Islet of Langerhans (tissue), 1 donor: ENCODE results near the gene TOLLIP.
"Not testable (repeated sequence)": the region's sequence is repeated elsewhere in the genome, so short reads cannot be mapped to it uniquely, and the experiment has no call there.

ENCODE experiments used
- FAIRE-seq: peaks from one replicate; lab custom pipeline; 2011; peaks lifted over from hg19 to GRCh38; lab: Jason Lieb, UNC

TOLLIP gene

GRCh38 chr11:1281974-1282365 lies 27.5 kb downstream of the TOLLIP start:
- FAIRE-seq = no peak

GRCh38 chr11:1281326-1281973 lies 28.0 kb downstream of the TOLLIP start:
- no peak for FAIRE-seq

DNA sequence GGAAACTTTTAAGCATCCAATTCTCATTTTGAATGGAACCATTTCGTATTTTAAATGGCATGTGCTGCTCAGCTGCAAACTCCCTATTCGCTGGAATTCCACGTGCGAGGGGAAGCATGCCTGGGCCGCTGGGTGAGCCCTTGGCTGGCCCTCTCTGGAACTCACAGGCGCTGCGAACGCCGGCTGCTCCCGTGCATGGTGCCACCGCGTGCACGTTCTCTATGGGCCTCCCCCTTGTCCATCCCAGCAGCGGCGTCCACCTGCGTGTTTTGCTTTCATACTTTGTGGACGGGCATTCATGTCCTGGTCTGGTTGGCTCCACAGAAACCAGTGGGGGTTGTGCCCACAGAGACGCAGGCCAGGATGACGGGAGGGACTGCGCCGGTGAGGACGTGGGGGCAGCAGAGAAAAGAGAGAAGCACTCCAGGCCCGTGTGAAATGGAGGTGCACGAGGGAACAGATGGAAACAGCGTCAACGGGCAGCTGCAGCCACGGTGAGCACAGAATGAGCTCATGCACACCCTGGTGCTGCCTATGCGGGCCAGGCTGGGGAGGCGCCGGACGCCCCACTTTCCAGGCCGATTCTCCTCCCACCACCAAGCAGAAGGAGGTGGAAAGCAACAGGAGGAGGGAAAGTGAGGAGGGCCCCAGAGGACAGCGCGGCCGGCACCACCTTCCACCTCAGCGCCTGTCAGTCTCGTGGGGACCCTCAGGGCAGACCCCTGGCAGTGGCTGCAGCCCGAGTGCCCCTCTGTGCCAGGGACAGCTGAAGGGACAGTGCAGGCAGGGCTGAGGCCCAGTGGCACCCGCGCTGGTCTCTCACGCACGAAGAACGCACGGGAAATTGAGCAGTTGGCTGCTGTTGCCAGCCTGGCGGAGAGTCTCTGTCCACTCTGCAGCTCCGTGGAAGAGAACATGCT lies 29.1 kb downstream of the TOLLIP start:
- FAIRE-seq = no peak

DNA sequence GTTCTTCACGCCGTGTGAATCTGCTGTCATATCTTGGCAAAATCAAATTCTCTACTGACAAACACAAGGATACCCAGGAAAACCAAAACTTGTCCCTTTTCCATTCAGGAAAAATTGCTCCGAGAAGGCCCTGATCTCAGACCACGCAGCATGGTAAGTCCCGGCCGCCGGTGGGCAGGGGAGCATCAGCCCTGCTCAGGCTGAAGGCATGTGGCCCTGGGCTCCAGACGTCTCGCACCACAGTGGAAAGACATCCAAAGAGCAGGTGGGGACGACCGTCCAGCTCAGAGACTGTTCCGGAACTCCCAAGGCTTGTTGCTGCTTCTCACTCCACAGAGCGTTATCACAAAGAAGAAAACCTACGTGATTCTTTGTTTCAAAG lies 29.8 kb downstream of the TOLLIP start:
- no peak for FAIRE-seq

DNA sequence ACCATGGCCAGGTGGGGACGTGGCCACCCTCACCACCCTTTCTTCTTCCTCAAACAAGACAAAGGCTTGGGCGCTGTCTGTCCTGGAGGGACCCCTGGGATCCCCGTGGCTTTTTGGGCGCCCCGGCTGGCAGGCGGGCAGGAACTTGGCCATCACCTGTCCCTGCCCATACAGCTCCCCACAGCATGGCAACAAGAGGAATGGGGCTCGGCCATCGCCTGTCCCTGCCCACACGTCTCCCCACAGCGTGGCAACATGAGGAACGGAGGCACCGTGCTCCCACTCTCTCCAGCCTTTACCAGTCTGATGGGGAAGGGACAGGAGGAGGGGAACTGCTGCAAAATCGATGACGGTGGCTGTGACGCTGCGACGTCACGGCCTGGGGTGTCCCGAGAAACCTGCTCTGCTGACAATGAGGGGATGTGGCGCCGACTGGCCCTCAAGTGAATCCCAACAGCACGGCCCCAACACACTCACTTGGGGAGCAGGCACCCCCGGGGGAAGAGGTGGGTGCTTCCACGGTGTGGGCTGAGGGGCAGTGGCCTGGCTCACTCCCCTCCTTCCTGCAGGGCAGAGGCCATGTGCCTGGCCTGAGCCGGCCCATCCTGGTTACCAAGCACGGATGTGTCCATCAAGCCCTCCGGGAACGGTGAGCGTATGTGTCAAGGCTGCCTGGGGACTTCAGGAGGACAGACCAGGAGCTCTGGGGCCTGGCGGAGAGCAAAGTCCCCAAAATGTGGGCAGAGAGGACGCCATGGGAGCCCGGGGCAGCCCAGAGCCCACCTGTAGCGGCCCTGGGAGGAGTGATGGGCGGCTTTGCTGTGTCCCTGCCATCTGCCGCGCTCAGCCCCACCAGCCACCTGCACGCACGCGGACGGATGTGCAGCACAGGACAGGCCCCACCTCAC lies 30.4 kb downstream of the TOLLIP start:
- FAIRE-seq = no peak

DNA sequence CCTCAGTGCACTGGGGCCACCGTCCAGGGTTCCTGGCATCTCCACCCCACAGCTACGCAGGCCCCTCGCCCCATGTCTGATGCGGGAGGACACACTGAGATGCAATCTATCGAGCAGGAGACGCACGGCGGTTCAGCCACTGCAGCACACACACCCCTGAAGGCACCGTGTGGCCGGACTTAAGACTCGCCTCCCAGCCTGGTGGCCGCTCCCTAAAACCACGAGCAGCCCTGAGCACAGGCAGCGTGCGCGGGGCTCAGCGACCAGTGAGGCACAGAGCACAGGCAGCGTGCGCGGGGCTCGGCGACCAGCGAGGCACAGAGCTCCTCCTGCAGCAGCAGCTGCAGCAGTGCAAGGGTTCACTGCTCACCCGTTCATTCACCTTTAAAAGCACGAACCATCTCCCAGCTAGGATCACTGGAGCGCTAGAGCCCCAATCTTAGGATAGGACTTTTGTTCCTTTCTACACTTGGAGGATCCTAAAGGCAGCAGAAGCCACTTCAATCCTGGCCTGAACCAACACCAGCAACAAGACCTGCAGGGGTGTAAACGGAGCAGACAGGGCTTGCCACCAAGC lies 31.4 kb downstream of the TOLLIP start:
- FAIRE-seq = no peak

GRCh38 chr11:1276866-1277615 lies 32.4 kb downstream of the TOLLIP start:
- no peak for FAIRE-seq

GRCh38 chr11:1276041-1276790 lies 33.2 kb downstream of the TOLLIP start:
- no peak for FAIRE-seq

- FAIRE-seq = no peak
These were observed 34.4 kb downstream of the TOLLIP start for GRCh38 chr11:1275021-1275420.

DNA sequence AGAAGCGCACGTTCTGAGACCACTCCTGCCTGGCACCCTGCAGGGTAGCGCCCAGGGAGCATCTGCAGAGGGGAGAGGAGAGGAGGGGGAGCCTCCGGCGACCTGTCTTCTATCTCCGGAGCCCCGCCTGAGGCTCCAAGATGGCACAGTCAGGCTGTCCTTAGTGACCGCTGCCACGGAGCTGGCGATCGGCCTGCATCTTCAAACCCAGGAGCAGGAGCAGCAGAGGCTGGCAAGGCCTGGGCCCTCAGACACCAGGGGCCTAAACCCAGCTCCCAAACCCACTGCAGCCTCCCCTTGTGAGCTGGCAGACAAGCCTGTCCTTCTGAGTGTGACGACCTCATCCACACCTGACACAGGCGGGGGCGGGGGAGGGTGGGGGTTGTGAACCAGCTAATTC lies 34.9 kb downstream of the TOLLIP start:
- FAIRE-seq = no peak

DNA sequence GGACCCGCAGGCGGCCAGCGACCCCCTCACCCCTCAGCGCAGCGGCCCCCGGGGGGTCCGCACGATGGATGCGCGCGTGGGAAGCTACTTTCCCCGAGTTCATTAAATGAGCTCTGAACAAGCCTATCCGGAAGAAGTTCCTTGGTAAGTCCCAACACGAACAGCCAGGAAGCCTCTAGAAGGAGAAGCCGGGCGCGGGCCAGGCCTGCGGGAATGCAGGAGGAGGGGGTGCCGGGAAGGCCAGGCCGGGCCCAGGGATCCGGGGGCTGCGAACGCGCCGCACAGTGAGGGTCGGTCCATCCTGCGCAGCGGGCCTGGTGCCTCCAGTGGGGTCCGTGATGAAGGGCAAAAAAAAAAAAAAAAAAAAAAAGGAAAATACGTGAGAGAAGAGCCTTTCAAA lies 36.9 kb downstream of the TOLLIP start:
- FAIRE-seq = no peak

DNA sequence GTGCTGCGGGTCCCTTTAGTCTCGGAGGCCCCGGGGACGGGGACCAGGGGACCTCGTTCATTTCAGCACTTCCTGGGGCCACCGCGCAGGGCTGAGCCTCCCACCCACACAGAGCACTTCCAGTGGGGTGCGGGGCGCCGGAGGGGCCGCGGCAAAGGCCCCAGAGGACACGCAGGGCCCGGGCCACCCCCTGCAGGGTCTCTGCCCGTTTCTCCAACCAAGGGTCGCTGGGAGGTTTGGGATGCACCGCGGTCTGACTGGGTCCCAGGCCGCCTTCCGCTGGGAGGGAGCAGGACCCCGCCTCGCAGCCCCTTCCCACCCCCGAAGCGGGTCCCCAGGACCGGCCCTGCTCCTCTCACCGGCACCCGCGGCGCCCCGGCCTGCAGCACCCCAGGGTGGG lies 37.5 kb downstream of the TOLLIP start:
- no peak for FAIRE-seq

DNA sequence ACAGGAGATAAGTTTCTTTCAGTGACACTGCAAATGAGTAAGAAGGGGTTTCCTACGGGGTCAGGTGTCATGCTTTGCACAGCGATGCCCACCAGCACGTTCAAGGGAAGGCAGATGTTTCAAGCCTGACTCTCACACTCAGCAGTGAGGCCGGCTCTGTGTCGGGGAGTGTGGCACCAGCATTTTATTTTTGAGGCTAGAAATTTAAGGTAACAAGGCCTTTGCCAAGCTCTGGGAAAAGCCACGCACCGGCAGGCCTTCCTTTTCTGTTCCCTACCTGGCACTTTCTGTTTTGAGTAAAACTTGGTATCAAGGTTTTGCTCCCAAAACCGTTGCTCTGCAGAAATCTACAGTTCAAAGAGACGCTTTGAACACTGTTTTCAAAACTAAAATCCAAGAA lies 38.0 kb downstream of the TOLLIP start:
- no peak for FAIRE-seq

DNA sequence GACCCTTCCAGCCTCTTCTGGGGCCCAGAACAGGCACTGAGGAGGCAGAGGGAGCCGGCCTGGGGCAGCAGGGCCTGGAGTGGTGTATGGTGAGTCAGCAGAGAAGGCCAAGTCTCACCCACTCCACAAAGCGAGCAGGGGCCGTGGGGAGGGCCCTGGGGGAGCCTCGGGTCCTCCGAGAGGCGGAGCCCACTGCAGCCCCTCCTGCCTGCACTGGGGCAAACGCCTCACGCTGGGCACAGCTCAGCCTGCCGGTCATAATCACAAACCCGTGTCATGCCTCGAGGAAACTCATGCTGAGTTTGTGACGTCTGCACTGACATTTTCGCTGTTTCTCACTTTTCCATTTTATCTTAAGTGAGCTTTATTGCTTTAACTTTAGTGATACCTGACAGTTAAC lies 38.4 kb downstream of the TOLLIP start:
- no peak for FAIRE-seq

GRCh38 chr11:1270476-1270875 lies 39.0 kb downstream of the TOLLIP start:
- no peak for FAIRE-seq

DNA sequence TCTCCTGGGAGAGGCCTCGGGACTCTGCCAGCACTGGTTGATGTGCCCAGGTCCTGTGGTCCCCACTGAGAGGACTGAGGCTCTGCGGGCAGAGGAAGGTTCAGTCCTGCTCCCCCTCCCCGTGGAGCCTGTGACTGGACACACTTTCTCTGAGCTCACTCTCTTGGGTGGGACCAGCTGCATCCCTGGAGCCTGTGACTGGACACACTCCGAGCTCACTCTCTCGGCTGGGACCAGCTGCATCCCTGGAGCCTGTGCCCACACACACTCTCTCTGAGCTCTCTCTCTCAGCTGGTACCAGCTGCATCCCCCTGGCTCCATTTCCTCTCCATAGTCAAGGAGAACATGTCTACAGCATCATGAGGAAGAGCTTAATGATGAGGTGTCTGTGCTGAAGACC lies 39.5 kb downstream of the TOLLIP start:
- no peak for FAIRE-seq

GRCh38 chr11:1267441-1268100 lies 41.9 kb downstream of the TOLLIP start:
- FAIRE-seq = no peak

DNA sequence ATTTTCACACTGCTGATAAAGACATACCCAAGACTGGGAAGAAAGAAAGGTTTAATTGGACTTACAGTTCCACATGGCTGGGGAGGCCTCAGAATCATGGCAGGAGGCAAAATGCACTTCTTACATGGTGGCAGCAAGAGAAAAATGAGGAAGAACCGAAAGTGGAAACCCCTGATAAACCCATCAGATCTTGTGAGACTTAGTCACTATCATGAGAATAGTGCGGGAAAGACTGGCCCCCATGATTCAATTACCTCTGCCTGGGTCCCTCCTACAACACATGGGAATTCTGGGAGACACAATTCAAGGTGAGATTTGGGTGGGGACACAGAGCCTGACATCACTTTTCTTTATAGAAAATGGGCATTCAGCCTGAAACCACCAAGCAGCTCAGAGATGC lies 42.5 kb downstream of the TOLLIP start:
- FAIRE-seq = not testable (repeated sequence)

- FAIRE-seq = not testable (repeated sequence)
These were observed 44.0 kb downstream of the TOLLIP start for GRCh38 chr11:1265480-1265879.

GRCh38 chr11:1264444-1264843 lies 45.0 kb downstream of the TOLLIP start:
- not testable (repeated sequence) for FAIRE-seq
